NT2/D1 (cell line): Measurements from ENCODE around the gene CLDN1.

Experiments
- DNase-seq: peaks from one replicate; pipeline ENCODE4 v3.0.0-alpha.2; 2011; ENCODE audit warnings: low read depth, low spot score
- H3K27me3 ChIP-seq: 2 replicates; pipeline ENCODE4 v1.6.0; 2011; ENCODE audit warnings: mild to moderate bottlenecking; ENCODE audit not compliant: insufficient read length, insufficient read depth
- H3K36me3 ChIP-seq: 2 replicates; pipeline ENCODE4 v1.6.1; 2011; ENCODE audit warnings: mild to moderate bottlenecking, low read length, mixed read lengths; ENCODE audit not compliant: insufficient read depth, insufficient read length
- H3K4me1 ChIP-seq: 2 replicates; pipeline ENCODE4 v1.5.1; 2011; ENCODE audit not compliant: insufficient read depth, insufficient read length
- H3K4me3 ChIP-seq: 2 replicates; pipeline ENCODE4 v1.5.1; 2011; ENCODE audit warnings: low read depth; ENCODE audit not compliant: insufficient read length
- H3K9ac ChIP-seq: 2 replicates; pipeline ENCODE4 v1.6.0; 2011; ENCODE audit warnings: low read depth; ENCODE audit not compliant: insufficient read length
- H3K9me3 ChIP-seq: 2 replicates; pipeline ENCODE4 v1.5.1; 2011; ENCODE audit warnings: mild to moderate bottlenecking, low read length; ENCODE audit not compliant: insufficient read depth
- SUZ12 ChIP-seq: IDR thresholded peaks from 2 replicates; pipeline ENCODE4 v1.6.1; 2011; ENCODE audit not compliant: insufficient read length, insufficient read depth; ENCODE audit errors: extremely low read depth
- YY1 ChIP-seq: IDR thresholded peaks from 2 replicates; pipeline ENCODE4 v1.6.1; 2011; ENCODE audit not compliant: insufficient read length, insufficient read depth
- ZNF274 ChIP-seq: IDR thresholded peaks from 2 replicates; pipeline ENCODE4 v1.6.1; 2011; ENCODE audit warnings: mild to moderate bottlenecking, low read depth, low read length

CLDN1 gene

DNA sequence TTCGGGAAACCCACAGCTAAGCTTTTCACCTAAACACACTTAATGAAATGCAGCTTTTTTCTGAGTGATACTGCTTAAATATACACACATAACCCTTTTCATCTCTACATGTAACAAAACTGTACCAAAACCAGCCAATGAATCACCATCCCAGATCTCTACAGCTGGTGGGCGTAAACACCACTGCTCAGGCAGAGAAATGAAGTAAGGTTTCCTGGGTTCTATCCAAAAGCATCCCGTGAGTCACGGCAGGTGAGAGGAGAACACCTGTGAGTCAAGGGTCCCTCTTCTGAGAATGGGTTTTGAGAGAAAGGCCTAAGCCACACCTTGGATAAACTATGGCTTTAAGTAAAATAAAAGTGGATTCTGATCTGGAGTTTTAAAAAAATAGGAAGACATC is 2.6 kb downstream of the CLDN1 start:
- no peak for TF ChIP-seq SUZ12
- TF ChIP-seq ZNF274 = no peak
- no peak for TF ChIP-seq YY1
- Histone ChIP-seq H3K4me3 (no peak overlapping the region), H3K9me3 (no peaks in the 10 kb centered on the region), H3K36me3 (no peaks in the 10 kb centered on the region), H3K27me3 (peaks cover 53% of the 10 kb centered on the region), H3K9ac (no peak overlapping the region), H3K4me1 (no peaks in the 10 kb centered on the region)
- no peak for DNase-seq

DNA sequence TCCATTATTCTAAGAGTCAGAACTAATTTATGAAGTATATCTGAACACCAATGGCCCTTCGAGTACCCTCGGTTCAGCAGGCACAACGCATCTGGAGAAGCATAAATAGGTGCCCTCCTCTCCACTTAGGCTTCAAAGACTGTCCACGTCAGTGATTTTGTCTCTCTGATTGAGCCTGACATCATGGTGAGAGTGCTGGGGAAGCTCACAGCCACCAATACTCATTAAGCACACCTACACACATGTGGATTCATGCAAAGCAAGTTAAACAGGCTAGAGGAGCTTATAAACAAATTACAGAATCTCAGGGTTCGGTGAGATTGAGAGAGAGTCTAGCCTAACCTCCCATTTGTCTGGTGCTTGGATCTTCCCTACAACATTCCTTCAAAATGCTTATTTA is 3.6 kb downstream of the CLDN1 start:
- TF ChIP-seq SUZ12 (no peak), ZNF274 (no peak), YY1 (no peak)
- H3K9ac ChIP-seq = no peak overlapping the region
- DNase-seq = no peak
- no peak overlapping the region for H3K4me3 ChIP-seq
- H3K27me3 ChIP-seq = peaks cover 50% of the 10 kb centered on the region
- no peaks in the 10 kb centered on the region for H3K9me3 ChIP-seq
- H3K36me3 ChIP-seq = no peaks in the 10 kb centered on the region
- H3K4me1 ChIP-seq = no peaks in the 10 kb centered on the region

DNA sequence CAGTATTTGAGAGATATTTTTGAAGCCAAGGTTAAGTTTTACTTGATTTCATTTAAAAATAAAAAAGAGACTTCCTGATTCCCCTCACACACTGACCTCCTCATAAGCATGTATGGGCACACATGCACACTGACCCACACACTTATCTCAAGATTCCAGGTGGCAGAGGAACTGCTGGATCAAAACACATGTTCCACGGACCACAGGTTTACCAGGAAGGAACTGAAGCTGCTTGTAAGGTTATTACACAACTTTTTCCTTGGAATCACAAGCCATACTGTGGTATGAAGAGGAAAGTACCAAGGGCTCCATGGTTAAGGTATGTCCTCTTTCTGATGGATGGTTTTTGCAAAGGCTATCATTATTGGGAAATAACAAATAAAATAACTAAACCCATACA is 7.5 kb downstream of the CLDN1 start:
- no peak for DNase-seq
- H3K9me3 ChIP-seq = no peaks in the 10 kb centered on the region
- H3K27me3 ChIP-seq = peaks cover 12% of the 10 kb centered on the region
- no peaks in the 10 kb centered on the region for H3K36me3 ChIP-seq
- H3K4me1 ChIP-seq = no peaks in the 10 kb centered on the region
- TF ChIP-seq ZNF274 (no peak), YY1 (no peak), SUZ12 (no peak)
- no peak overlapping the region for H3K9ac ChIP-seq
- H3K4me3 ChIP-seq = no peak overlapping the region

DNA sequence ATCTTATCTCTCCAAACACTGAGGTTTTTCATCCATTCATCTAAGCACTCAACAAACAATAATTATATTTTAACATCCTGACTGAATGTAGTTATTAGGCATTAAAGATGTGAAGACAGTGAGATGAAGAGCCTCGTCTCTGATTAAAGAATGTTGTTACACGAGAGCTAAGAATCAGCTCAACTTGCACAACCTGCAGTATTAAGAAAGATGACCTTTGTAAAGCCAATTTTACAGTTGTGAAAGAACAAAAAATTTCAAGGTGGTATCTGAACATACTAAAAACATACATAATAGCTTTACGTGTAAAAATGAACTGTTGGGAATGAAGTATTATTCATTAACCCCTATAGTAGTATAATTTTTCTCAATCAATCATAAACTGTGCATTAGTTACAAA is 12.8 kb downstream of the CLDN1 start:
- Histone ChIP-seq H3K4me1 (no peaks in the 10 kb centered on the region), H3K27me3 (no peaks in the 10 kb centered on the region), H3K4me3 (no peak overlapping the region), H3K36me3 (no peaks in the 10 kb centered on the region), H3K9ac (no peak overlapping the region), H3K9me3 (no peaks in the 10 kb centered on the region)
- TF ChIP-seq ZNF274 = no peak
- TF ChIP-seq YY1 = no peak
- no peak for TF ChIP-seq SUZ12
- no peak for DNase-seq

DNA sequence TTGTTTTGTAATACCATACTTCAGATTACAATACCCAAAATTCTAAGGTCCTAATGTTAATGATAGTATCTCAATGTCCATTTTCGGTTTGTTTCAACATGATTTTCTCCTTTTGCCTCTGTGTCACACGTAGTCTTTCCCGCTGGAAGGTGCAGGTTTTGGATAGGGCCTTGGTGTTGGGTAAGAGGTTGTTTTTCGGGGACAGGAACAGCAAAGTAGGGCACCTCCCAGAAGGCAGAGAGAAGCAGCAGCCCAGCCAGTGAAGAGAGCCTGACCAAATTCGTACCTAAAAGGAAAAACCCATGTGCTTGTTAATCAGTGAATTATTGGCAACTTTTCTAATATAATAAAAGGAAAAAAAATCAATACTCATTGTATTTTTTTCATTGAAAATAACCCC is 14.1 kb downstream of the CLDN1 start:
- no peak for DNase-seq
- TF ChIP-seq SUZ12 = no peak
- TF ChIP-seq ZNF274 = no peak
- TF ChIP-seq YY1 = no peak
- Histone ChIP-seq H3K27me3 (no peaks in the 10 kb centered on the region), H3K4me1 (no peaks in the 10 kb centered on the region), H3K9me3 (no peaks in the 10 kb centered on the region), H3K4me3 (no peak overlapping the region), H3K9ac (no peak overlapping the region), H3K36me3 (no peaks in the 10 kb centered on the region)

DNA sequence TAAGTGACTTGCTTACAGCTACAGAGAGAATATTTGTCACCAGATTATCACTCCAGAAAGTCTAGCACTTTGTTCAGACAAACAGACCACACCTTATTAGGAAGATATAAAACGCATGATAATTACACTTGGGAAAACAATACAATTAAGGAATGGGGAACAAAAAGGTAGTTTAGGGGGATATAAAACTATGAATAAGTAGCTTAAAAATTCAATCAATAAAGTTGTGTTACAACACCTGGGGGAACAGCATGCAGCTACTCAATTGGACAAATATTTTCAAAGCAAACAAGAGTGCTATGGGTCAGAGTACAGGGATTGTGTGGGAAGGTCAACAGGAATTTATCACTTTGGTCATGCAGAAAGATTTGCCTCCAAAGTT is 15.1 kb downstream of the CLDN1 start:
- Histone ChIP-seq H3K4me3 (no peak overlapping the region), H3K36me3 (no peaks in the 10 kb centered on the region), H3K9ac (no peak overlapping the region), H3K9me3 (no peaks in the 10 kb centered on the region), H3K27me3 (no peaks in the 10 kb centered on the region), H3K4me1 (no peaks in the 10 kb centered on the region)
- TF ChIP-seq YY1 (no peak), SUZ12 (no peak), ZNF274 (no peak)
- DNase-seq = no peak

DNA sequence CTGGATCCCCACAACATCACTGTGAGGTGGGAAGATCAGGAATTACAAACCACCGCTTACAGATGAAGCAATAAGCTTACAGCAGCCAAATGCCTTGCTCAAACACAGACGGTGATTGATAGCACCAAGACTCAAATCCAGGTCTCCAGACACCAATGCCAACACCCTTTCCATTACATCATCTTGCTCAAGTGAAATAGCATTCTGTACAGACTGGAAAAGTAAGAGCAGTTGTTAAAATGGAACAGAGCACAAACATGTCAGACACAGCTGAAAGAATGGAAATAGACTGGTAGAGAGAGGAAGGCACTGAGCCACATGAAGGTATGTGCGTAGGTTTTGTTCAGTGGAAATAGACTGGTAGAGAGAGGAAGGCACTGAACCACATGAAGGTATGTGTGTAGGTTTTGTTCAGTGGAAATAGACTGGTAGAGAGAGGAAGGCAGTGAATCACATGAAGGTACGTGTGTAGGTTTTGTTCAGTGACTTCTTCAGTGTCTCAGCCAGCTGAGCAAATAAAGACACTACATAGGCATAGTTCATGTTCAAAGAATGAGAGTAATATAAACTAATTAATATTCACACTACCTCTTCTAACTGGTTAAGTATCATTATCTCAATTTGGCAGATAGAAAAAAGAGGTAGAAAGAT is 15.6 kb downstream of the CLDN1 start:
- no peaks in the 10 kb centered on the region for H3K27me3 ChIP-seq
- no peak overlapping the region for H3K9ac ChIP-seq
- H3K36me3 ChIP-seq = no peaks in the 10 kb centered on the region
- TF ChIP-seq ZNF274 (no peak), SUZ12 (no peak)
- no peaks in the 10 kb centered on the region for H3K9me3 ChIP-seq
- no peak overlapping the region for H3K4me3 ChIP-seq
- no peak for DNase-seq
- H3K4me1 ChIP-seq = no peaks in the 10 kb centered on the region
